OCI-M2 (cell line): ENCODE results near the gene KRT39.
"Not testable (repeated sequence)": the region's sequence is repeated elsewhere in the genome, so short reads cannot be mapped to it uniquely, and the experiment has no call there.

Experiments used
- DNase-seq: peaks from one replicate; lab custom pipeline; 2025; ENCODE audit not compliant: unreplicated experiment; lab: John Stamatoyannopoulos, UW

Gene KRT39

GRCh38 chr17:40966848-40967247 is at the start of gene KRT39:
KRT39 (minus strand) TSS chr17:40966948; CDS start chr17:40966856, 92 bp downstream.
- no peak for DNase-seq

- DNase-seq: no peak
These were observed 48.7 kb upstream of the KRT39 start for GRCh38 chr17:41015454-41015853.

GRCh38 chr17:41013606-41014005 is 46.9 kb upstream of the KRT39 start:
- DNase-seq: no peak

- no peak for DNase-seq
These were observed 46.4 kb upstream of the KRT39 start for GRCh38 chr17:41013181-41013580.

GRCh38 chr17:41012326-41013120 is 45.8 kb upstream of the KRT39 start:
- DNase-seq: no peak

GRCh38 chr17:41010441-41010840 is 43.7 kb upstream of the KRT39 start:
- no peak for DNase-seq

- no peak for DNase-seq
These were observed 43.2 kb upstream of the KRT39 start for GRCh38 chr17:41009936-41010335.

GRCh38 chr17:41009301-41009760 is 42.6 kb upstream of the KRT39 start:
- no peak for DNase-seq

- DNase-seq: no peak
These were observed 42.1 kb upstream of the KRT39 start, which contains the start of gene KRTAP3-1 for GRCh38 chr17:41008811-41009210. KRTAP3-1 (minus strand) TSS chr17:41009128; CDS start chr17:41009074, 54 bp downstream.

GRCh38 chr17:41004397-41004796 is 37.6 kb upstream of the KRT39 start:
- DNase-seq: no peak

- no peak for DNase-seq
These were observed 37.2 kb upstream of the KRT39 start for GRCh38 chr17:41003926-41004325.

- DNase-seq: no peak
These were observed 36.1 kb upstream of the KRT39 start for GRCh38 chr17:41002814-41003213.

GRCh38 chr17:41001795-41002194 is 35.0 kb upstream of the KRT39 start:
- no peak for DNase-seq

- not testable (repeated sequence) for DNase-seq
These were observed 32.8 kb upstream of the KRT39 start, which contains the start of gene KRTAP3-2 for GRCh38 chr17:40999563-40999962. KRTAP3-2 (minus strand) TSS chr17:40999906; CDS start chr17:40999853, 53 bp downstream.

GRCh38 chr17:40997361-40997760 is 30.6 kb upstream of the KRT39 start:
- DNase-seq: no peak

GRCh38 chr17:40996829-40997228 is 30.1 kb upstream of the KRT39 start:
- DNase-seq: no peak

- no peak for DNase-seq
These were observed 28.4 kb upstream of the KRT39 start for GRCh38 chr17:40995116-40995515.

- DNase-seq: no peak
These were observed 27.1 kb upstream of the KRT39 start, which contains the start of gene KRTAP3-3 for GRCh38 chr17:40993839-40994238. KRTAP3-3 (minus strand) TSS chr17:40994164; CDS start chr17:40994097, 67 bp downstream.

GRCh38 chr17:40993084-40993483 is 26.3 kb upstream of the KRT39 start:
- no peak for DNase-seq

GRCh38 chr17:40992666-40993065 is 25.9 kb upstream of the KRT39 start:
- DNase-seq: no peak

- no peak for DNase-seq
These were observed 20.2 kb upstream of the KRT39 start for GRCh38 chr17:40986920-40987319.

- no peak for DNase-seq
These were observed 17.5 kb upstream of the KRT39 start, which contains the start of gene KRT40 for GRCh38 chr17:40984226-40984625. KRT40 (minus strand) TSS chr17:40984326; CDS start chr17:40984273, 53 bp downstream.
